HG02970 (cell line): Measurements from ENCODE around the gene SEMA4D.
"Not testable (repeated sequence)": the region's sequence is repeated elsewhere in the genome, so short reads cannot be mapped to it uniquely, and the experiment has no call there.

ENCODE experiments used
- ATAC-seq: cut with Tn5 transposase; IDR thresholded peaks from one replicate; pipeline ENCODE4 v1.9.1; 2021; ENCODE audit warnings: mild to moderate bottlenecking, moderate library complexity, moderate number of reproducible peaks; ENCODE audit not compliant: unreplicated experiment, low FRiP score

The SEMA4D gene

GRCh38 chr9:89483592-89484474 is 14.1 kb downstream of the SEMA4D start:
- ATAC-seq, result no peak

GRCh38 chr9:89482901-89483361 is 15.0 kb downstream of the SEMA4D start:
- ATAC-seq, result no peak

DNA sequence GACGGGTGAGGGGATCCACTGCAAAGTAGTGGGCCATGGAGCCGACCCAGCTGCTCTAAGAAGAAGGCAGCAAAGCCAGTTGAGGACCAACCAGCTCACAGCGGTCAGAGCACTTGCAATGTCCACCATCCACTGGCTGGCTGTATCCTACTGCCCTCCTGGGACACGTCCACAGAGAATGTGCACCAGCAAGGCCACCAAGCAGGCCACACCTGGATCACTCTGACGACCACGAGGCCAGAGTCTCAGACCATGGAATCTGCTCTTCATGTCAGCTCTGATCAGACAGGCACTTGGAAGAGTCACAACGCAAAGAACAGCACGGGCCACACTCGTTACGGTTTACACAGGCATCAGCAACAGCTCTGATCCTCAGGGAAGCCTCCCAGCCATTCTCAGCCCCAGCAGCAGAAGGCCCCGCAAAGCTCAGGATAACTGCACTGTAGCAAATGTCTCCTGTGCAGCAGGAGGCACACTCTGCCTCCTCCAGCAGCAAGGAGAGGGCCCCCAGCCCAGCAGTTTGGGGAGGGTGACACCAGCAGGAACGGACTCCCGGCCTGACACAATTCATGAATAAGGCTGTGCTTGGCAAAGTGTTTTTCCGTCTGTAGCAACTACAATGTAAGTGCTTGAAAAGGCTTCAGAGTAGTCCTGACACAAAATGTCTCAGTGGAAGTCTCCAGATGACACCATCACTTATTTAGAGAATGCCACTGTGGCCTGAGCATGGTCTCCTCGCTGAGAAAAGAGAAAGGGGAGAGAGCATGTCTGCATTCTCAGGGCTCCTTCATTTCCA is 15.7 kb downstream of the SEMA4D start:
- no peak for ATAC-seq

DNA sequence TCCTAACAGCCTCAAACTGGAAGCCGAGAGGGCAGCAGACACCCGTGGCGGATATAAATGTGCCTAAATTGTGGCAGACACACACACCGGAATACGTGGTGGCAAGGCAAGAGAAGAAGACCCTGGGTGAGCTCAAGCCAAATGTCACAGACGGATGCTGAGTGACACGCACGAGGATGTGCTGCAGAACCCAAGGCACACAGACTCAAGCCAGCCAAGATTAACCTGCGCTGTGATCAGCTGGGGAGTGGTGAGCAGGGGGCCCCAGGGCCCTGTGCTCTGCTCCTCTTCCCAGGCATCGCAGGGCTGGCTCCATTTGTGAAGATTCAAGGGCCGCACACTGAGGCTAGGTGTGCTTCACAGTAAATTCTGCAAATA is 16.4 kb downstream of the SEMA4D start:
- ATAC-seq, result no peak

- no peak for ATAC-seq
Measured at GRCh38 chr9:89480825-89481537, 16.9 kb downstream of the SEMA4D start.

DNA sequence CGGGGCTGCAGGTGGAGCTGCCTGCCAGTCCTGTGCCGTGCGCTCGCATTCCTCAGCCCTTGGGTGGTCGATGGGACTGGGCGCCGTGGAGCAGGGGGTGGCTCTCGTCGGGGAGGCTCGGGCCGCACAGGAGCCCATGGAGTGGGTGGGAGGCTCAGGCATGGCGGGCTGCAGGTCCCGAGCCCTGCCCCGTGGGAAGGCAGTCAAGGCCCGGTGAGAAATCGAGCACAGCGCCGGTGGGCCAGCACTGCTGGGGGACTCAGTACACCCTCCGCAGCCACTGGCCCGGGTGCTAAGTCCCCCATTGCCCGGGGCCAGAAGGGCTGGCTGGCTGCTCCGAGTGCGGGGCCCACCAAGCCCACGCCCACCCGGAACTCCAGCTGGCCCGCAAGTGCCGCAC is 17.5 kb downstream of the SEMA4D start:
- not testable (repeated sequence) for ATAC-seq

DNA sequence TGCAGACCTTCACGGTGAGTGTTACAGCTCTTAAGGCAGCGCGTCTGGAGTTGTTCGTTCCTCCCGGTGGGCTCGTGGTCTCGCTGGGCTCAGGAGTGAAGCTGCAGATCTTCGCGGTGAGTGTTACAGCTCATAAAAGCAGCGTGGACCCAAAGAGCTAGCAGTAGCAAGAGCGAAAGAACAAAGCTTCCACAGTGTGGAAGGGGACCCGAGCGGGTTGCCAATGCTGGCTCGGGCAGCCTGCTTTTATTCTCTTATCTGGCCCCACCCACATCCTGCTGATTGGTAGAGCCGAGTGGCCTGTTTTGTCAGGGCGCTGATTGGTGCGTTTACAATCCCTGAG is 18.3 kb downstream of the SEMA4D start:
- not testable (repeated sequence) for ATAC-seq

DNA sequence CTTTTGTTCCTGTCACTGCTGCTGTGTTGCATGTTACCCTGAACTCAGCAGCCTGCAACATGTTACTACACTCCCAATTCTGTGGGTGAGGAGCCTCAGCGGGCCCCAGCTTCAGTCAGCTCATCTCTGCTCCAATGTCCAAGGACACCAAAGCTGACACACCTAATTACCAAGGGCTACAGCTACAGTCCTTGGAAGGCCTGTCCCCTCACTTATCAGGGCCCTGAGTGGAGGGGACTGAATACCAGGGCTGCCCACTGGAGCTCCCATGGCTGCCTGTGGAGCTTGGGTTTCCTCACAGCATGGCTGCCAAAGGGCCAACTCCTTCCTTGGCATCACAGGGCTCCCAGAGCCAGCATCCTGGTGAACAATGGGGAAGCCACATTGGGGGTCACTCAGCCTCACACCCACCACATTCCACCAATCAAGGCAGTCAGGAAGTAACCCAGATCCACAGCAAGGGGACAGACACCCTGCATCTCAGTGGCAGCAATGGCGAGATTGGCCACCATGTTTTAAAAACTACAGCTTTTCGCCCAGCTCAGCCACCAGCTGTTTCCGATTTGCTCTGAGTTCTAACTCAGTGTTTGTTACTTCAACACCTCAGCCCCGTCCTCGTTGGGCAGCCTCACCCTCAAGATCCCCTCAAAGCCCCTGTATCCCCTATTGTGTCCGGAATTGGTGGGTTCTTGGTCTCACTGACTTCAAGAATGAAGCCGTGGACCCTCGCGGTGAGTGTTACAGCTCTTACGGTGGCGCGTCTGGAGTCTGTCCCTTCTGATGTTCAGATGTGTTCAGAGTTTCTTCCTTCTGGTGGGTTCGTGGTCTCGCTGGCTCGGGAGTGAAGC is 18.9 kb downstream of the SEMA4D start:
- no peak for ATAC-seq

DNA sequence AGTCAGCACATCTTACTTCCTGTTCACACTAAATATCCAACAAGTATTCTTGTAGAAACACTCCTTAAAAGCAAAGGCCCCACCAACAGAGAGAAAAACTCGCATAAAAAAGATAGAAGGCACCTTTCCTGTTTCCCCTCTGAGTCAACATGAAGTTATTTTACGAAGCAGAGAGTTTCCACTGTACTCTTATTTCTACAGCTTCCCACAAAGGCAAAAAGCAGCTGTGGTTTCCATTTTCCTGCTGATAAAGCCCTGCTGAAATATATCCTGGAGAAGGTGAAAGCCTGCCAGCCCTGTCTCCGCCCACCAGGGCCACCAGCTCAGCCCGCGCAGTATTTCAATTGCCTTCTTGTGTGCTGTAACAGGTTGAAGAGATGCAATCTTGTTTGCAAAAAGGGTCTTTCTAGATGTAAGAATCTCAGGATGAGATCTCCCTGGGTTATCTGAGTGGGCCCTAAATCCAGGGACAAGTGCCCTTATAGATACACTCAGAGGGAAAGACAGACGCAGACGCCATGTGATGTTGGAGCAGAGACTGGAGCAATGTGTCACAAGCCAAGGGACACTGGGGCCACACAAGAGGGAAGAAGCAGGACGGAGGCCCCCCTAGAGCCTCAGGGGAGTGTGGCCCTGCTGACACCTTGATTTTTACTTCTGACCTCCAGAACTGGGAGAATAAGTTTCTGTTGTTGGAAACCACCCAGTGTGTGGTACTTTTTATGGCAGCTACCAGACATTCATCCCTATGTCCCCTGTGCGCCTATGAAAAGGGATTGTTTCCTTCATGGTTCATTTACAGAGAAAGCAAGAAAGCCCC is 19.9 kb downstream of the SEMA4D start:
- no peak for ATAC-seq

- ATAC-seq, result no peak
Measured at GRCh38 chr9:89477384-89477783, 20.5 kb downstream of the SEMA4D start.

DNA sequence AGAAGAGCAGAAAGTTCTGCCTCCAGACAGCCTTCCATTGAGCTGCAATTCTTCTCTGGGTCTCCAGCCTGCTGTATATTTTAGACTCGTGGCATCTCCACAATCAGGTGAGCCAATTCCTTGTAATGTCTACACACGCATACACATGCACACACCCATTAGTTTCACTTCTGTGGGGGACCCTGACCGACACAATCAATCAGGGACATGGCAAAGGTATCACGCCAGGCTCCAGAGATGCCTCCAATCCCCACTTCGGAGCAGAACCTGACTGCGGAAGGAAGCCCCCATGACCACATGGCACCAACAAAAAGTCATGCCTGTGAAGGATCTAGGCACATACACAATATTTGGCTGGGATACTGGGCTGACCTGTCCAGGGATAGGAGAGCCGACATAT is 21.4 kb downstream of the SEMA4D start:
- no peak for ATAC-seq

- no peak for ATAC-seq
Measured at GRCh38 chr9:89475891-89476440, 21.9 kb downstream of the SEMA4D start.

DNA sequence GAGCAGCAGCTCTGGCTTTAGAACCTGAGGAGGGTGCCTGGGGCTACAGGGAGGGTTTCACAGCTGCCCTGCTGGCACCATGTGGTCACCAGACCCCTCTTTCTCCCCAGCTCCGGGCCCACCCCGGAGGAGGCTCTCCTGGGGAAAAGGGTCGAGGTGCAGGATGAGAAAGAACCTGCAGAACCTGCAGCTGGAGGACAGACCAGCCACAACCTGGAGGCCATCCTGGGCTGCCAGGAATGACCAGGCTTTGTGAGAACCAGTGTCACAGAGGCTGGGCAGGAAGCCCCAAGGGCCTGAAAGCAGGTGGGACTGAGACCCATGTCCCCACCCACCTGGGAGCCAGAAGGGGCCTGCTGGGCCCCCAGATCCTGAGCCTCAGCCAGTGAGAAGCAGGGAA is 23.0 kb downstream of the SEMA4D start:
- ATAC-seq, result no peak

GRCh38 chr9:89473762-89474469 is 24.0 kb downstream of the SEMA4D start:
- no peak for ATAC-seq

- not testable (repeated sequence) for ATAC-seq
Measured at GRCh38 chr9:89471796-89472320, 26.1 kb downstream of the SEMA4D start.

- no peak for ATAC-seq
Measured at GRCh38 chr9:89471390-89471789, 26.5 kb downstream of the SEMA4D start.

DNA sequence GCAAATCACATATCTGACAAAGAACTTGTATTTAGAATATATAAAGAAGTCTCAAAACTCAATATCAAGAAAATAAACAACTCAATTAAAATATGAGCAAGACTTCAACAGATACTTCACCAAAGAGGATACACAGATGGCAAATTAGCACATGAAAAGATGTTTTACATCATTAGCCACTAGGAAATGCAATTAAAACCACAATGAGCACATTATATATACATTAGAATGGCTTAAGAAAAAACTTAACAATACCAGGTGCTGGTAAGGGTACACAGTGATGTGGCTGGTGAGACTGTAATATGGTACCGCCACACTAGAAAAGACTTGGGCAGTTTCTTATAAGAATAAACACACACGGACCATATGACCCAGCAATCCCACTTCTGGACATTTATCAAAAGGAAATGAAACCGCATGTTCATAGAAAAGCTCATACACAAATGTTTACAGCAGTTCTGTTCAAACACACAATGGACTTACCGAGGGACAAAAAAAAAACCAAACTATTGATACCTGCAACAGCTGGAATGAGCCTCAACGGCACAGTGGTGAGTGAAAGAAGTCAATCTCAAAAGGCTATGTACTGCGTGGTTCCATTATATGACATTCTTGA is 27.6 kb downstream of the SEMA4D start:
- no peak for ATAC-seq

DNA sequence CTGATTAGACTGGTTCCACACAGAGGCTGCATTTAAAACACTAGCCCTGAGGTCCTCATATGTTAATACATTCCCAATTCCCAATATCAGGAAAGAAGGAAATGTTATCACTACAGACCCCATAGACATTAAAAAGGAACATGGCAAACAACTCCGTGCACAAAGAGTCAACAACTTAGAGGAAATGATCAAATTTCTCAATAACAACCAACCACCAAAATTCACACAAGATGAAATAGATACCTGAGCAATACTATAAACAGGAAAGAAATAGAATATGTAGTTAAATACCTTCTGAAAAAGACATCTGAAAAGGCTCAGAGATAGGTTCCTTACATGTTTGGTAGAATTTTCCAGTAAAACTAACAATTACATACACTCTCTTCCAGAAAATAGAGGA is 28.9 kb downstream of the SEMA4D start:
- ATAC-seq, result no peak
